HG02973 (cell line): ENCODE measurements around the gene CEP57.
"Not testable (repeated sequence)": the region's sequence is repeated elsewhere in the genome, so short reads cannot be mapped to it uniquely, and the experiment has no call there.

Source experiments
- ATAC-seq: cut with Tn5 transposase; IDR thresholded peaks from one replicate; pipeline ENCODE4 v1.9.1; 2021; ENCODE audit warnings: moderate library complexity; ENCODE audit not compliant: unreplicated experiment

CEP57 gene

DNA sequence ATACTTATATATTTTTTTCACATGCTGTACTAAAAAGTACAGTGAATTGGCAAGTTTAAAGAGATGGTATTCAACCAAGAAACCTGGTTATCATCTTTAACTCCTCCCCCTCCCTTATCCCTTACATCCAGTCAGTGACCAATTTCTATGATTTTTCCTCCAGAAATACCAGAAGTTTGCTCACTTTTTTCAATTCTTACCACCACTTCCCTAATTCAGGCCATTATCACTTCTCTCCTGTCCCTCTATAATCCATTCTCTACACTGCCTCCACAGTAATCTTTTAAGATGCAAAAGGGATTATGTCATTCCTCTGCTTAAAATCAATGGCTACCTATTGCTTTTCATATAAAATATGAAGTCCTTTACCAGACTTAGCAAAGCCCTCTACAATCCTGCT lies 62.8 kb downstream of the CEP57 start:
- ATAC-seq: no peak

DNA sequence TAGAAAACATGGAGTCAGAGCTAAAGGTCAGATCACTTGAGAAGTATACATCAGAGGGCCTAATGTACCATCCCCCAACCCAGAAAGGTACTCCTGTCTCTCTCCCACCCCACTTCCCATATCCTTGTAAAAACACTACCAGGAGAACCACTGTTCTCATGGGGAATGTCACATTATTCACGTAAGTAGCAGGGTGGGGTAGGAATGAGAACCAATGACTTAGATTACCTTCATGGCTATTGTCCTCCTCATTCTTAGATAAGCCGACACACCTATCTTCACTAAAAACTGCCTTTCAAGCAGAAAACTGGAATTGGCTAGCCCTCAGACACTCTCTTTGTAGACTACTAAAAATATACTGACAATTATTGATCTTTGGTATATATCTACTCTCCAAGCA lies 63.6 kb downstream of the CEP57 start:
- ATAC-seq: no peak

DNA sequence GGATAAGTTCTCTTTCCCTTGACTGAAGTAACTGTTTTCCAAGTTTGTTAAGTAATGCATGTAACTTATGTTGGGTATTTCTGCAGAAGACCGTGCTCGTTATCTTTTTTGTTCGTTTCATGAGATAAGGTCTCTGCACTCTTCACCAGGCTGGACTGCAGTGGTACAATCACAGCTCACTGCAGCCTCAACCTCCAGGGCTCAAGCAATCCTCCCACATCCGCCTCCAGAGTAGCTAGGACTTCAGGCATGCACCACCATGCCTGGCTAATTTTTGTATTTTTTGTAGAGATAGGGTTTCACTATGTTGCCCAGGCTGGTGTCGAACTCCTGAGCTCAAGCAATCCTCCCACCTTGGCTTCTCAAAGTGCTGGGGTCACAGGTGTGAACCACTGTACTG lies 64.1 kb downstream of the CEP57 start:
- ATAC-seq: not testable (repeated sequence)

DNA sequence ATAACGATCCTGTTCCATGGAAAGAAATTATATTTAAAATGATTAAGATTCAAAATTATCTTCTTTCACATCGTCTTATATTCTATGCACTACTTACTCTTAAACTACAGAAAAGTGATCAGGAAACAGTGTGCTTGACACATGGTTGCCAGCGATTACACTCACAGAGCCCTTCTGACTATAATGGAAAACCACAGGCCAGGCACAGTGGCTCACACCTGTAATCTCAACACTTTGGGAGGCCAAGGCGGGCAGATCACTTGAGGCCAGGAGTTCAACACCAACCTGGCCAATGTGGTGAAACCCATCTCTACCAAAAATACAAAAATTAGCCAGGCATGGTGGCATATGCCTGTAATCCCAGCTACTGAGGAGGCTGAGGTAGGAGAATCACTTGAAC lies 69.7 kb downstream of the CEP57 start:
- not testable (repeated sequence) for ATAC-seq

DNA sequence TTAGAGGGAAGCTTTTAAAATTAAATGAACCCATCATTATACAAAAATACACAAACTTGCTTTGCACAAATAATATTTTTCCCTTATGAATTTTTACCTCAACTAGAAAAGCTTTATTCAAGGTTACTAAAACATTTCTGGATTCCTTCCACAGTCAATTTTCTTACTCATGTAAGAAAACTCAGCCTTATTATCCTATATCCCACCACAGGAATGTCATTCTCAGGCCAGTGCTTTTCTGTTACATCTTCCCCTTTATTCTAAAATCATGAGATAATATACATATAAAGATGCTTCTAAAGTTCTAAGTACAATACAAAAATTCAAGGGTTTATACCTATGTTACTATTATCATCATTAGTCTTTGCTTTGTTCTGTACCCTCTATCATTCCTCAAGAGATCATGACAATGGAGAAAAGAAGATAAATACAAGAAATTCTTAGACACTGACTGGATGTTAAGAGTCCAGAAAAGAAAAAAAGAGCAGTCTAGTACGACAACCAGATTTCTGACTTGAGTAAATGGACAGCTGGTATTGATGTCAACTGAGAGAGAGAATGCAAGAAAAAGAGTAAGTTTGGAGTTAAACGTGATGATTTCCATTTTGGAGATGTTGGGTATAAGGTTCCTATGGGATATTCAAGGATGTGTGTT lies 73.3 kb downstream of the CEP57 start:
- no peak for ATAC-seq

DNA sequence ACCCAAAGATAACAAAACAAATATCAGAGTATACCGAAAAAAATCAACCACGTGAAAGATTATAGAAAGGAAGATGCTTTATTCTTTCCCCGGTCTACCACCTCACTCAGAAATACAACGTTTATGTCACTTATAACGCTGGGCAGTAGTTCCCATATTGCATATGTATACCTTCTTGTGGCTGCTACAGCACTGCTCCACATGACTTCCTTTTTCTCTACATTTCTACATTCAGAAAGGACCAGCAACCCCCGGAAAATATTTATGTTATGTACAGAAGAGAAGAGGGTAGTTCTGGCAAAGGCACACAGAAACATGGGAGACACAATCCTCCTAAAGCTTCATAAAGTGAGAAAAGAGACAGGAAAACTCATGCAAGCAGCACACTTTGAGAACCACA lies 76.8 kb downstream of the CEP57 start:
- no peak for ATAC-seq

DNA sequence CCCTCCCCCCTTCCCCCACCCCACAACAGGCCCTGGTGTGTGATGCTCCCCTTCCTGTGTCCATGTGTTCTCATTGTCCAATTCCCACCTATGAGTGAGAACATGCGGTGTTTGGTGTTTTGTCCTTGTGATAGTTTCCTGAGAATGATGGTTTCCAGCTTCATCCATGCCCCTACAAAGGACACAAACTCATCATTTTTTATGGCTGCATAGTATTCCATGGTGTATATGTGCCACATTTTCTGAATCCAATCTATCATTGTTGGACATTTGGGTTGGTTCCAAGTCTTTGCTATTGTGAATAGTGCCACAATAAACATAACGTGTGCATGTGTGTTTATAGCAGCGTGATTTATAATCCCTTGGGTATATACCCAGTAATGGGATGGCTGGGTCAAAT lies 80.6 kb downstream of the CEP57 start:
- not testable (repeated sequence) for ATAC-seq

DNA sequence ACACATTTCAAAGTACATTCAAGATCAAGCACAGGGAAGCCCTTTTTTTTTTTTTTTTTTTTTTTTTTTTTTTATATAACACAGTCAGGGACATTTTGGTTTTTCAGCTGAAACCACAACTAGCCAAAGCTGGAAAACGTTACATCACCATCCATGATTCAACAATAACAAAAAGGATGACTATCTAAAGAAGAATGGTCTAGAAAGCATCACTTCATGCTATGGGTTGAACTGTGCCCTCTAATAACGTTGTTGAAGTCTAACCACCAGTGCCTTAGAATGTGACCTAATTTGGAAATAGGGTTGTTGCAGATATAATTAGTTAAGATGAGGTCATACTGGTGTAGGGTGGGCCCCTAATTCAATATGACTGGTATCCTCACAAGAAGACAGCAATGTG lies 87.0 kb downstream of the CEP57 start:
- no peak for ATAC-seq
